Measurements from ENCODE around the gene FUT3. TPM values are rescaled to one million over a fixed set of nuclear protein-coding genes. Genes with fewer than 3 reads are reported as not detected.

FUT3 gene
- total and polyA plus RNA-seq, 9 of the 15 experiments (the other 6 are each of a cell fraction or from before 2014, with no cell fraction given): 0.09 TPM; not detected in 8

- TF ChIP-seq TRIM25 (IDR thresholded peaks at IDR 0.05; ENCODE audit: borderline replicate concordance) (no peak), ELF1 (tag; IDR thresholded peaks at IDR 0.05) (no peak), BRD4 (IDR thresholded peaks at IDR 0.05) (no peak), SMARCA5 (IDR thresholded peaks at IDR 0.05) (no peak), FOXA3 (CRISPR knock-in tag; conservative IDR thresholded peaks at IDR 0.05 in 1 of 2, IDR thresholded peaks at IDR 0.05 in 1 of 2) (peak in 1 of 2 experiments; percentile 97; a peak in 2 of 4 replicates), MBD1 (CRISPR knock-in tag; IDR thresholded peaks at IDR 0.05) (no peak), CC2D1A (IDR thresholded peaks at IDR 0.05) (0 out of 2 replicates have a peak, but pooled peaks have one; percentile 66), ZNF280A (IDR thresholded peaks at IDR 0.05; ENCODE audit: low read depth, partially characterized antibody) (no peak), ZNF23 (CRISPR knock-in tag; IDR thresholded peaks at IDR 0.05) (no peak), MECOM (CRISPR knock-in tag; IDR thresholded peaks at IDR 0.05) (no peak), MTA3 (IDR thresholded peaks at IDR 0.05; ENCODE audit: borderline replicate concordance) (peak; percentile 51; the same call in 1 of the 2 replicates), CCAR2 (IDR thresholded peaks at IDR 0.05; ENCODE audit: low read depth, low read length) (no peak), ZSCAN29 (IDR thresholded peaks at IDR 0.05) (no peak), ZNF449 (CRISPR knock-in tag; IDR thresholded peaks at IDR 0.05) (no peak), ZNF583 (CRISPR knock-in tag; IDR thresholded peaks at IDR 0.05) (no peak), U2AF2 (optimal IDR thresholded peaks at IDR 0.05; ENCODE audit: low read depth, low read length) (no peak), ZEB2 (IDR thresholded peaks at IDR 0.05) (no peak), THAP12 (CRISPR knock-in tag; IDR thresholded peaks at IDR 0.05) (no peak), PHF20 (IDR thresholded peaks at IDR 0.05; ENCODE audit: partially characterized antibody) (no peak), ZNF75A (CRISPR knock-in tag; IDR thresholded peaks at IDR 0.05) (no peak), PHF21A (IDR thresholded peaks at IDR 0.05; ENCODE audit: borderline replicate concordance, low read depth) (0 out of 2 replicates have a peak, but pooled peaks have one; percentile 57)
These were observed 47.3 kb downstream of the FUT3 start (continued) for GRCh38 chr19:5803752-5804515.

All from K562 (cell line).